GM19372 (cell line): ENCODE results near the gene CPNE7.

ENCODE experiments used
- ATAC-seq: cut with Tn5 transposase; IDR thresholded peaks from one replicate; pipeline ENCODE4 v1.9.1; 2021; ENCODE audit warnings: mild to moderate bottlenecking, low read depth, moderate library complexity; ENCODE audit not compliant: unreplicated experiment

Gene CPNE7

GRCh38 chr16:89599902-89600301, 24.3 kb downstream of the CPNE7 start:
- no peak for ATAC-seq

- ATAC-seq, result no peak
These were observed 24.9 kb downstream of the CPNE7 start for GRCh38 chr16:89600427-89600826.

DNA sequence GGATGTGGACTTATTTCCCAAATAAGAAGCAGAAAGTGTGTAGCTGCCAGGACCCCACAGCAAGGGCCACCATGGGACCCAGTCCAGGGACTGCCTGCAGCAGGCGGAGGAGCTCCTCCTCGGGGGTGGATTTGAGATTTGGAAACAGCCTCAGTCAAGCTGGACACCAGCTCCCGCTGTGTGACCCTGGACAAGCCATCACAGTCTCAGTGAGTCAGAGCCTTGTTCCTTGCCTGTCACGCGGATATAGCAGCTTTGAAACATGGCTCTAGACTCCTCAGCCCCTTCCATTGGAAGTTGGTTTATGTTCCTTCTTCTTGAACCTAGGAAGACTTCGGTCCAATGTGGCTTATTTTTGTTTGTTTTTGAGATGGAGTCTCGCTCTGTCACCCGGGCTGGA, 25.4 kb downstream of the CPNE7 start:
- ATAC-seq, result no peak

- no peak for ATAC-seq
These were observed 26.3 kb downstream of the CPNE7 start for GRCh38 chr16:89601906-89602272.

DNA sequence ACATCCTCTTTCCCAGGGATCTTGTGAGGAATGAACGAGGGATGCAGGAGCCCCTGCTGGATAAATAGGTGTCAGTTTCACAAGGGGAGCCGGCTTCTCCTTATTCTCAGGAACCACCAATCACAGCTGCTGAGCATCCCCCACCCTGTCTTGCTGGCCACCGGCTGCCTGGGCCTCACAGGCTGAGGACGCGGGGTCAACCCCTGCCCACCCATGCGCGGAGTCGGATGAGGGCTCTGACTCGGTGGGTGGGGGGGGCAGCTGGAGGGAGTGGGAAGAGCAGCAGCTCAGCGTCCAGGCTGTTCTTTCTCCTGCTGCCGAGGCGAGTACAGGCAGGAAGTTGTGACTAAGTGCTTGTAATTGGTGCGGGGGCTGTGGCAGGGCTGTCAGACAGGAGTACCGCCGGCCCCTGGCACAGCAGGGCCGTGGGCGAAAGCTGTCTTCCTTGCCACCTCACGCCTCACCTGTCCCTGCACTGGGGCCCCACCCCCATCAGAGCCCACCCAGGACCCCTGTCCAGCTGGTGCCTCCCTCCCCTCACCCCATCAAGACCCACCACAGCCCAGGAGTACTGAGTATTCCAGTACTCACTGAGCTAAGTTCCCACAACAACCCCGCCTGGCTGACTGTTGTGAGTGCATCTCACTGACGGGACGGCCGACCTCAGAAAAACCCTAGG, 26.9 kb downstream of the CPNE7 start:
- no peak for ATAC-seq

DNA sequence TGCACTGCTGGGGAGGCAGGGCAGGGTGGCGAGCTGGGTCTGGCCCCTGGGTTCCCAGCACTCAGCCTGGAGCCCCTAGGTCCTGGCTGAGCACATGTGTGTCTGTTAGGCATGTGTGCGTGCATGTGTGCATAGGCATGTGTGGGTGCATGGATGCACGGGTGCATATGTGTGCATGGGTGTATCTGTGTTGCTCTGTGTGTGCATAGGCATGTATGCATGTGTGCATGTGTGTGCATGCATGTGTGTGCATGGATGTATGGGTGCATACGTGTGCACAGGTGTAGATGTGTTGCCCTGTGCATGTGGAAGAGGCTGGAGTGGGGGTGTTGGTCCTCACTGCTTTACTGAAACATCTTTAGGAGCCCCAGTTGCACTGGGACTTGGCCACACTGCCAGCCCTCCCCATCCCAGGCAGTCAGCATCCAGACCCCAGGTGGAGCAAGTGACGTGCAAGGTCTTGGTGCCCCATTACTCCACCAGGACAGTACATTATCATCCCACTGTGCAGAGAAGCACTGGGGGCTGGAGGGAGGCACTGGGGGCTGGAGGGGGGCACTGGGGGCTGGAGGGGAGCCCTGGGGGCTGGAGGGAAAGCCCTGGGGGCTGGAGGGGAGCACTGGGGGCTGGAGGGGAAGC, 27.5 kb downstream of the CPNE7 start:
- ATAC-seq, result no peak

GRCh38 chr16:89604764-89605163, 29.2 kb downstream of the CPNE7 start:
- ATAC-seq, result no peak

- no peak for ATAC-seq
These were observed 29.8 kb downstream of the CPNE7 start for GRCh38 chr16:89605186-89605970.

GRCh38 chr16:89606006-89606405, 30.4 kb downstream of the CPNE7 start:
- ATAC-seq, result no peak

DNA sequence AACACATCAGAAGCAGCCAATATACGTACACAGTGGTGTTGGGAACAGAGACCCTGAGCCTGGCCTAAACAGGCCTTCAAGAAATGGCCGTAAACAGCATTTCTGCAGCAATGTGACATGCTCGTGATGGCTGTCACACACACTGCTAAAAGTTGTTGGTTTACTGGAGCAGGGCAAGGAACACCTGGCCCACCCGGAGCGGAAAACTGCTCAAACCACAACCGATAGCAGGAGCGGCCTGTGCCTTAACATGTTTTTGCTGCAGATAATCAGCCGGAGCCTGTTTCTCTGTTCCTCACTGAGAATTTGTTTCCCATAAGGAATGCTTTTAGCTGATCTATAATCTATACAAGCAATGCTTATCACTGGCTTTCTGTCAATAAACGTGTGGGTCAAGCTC, 31.9 kb downstream of the CPNE7 start:
- ATAC-seq, result no peak

- no peak for ATAC-seq
These were observed 32.6 kb downstream of the CPNE7 start for GRCh38 chr16:89607937-89608740.

DNA sequence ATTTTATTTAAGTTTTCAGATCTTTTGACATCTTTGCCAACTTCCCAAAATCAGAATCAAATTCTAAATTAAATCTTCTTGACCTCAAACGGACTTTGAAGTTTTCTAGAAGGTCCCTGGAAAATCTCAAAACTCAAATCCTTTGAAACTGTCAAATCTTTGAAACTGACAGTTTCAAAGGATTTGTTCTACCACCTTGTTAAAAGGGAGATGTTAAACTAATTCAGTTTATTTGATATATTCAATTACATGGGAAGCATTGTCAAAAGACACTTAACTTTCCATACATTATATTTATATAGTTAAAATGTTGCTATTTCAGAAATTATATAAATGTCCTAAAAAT, 34.5 kb downstream of the CPNE7 start:
- ATAC-seq, result no peak

DNA sequence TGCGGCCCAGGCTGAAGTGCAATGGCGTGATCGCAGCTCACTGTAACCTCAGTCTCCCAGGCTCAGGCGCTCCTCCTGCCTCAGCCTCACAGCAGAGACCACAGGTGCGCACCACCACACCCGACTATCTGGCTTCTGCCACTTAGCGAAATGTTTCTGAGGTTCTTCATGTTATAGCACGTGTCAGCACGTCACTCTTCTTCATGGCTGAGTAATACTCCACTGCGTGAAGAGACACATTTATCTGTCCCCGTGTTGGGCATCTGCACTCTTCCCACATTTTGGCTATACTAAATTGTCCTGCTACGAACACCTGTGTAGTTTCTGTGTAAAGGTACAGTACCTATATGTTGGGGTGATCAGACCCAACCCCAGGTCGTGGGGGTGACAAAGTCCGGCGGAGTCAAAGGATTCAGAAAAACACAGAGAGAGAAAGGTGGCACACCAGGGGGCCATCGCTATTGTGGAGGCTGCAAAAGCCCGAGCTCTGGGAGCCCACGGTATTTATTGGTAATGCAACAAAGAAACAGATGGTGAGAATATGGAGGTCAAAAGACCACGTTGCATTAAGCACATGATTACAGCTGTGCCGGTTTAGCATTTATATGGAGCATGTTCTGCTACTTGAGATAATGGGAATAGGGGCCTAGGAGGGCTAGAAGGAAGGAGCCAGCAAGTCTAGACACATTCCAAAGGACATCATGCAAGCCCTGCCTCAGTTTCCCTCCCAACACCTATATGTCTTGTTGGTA, 37.0 kb downstream of the CPNE7 start:
- ATAC-seq, result no peak

- no peak for ATAC-seq
These were observed 37.8 kb downstream of the CPNE7 start, which contains the start of gene DPEP1 for GRCh38 chr16:89613231-89613953. Gene DPEP1 (plus strand): TSS chr16:89613642. CDS start chr16:89630411, 16,769 bp downstream.

- no peak for ATAC-seq
These were observed 38.4 kb downstream of the CPNE7 start for GRCh38 chr16:89613954-89614459.

GRCh38 chr16:89615176-89615575, 39.6 kb downstream of the CPNE7 start:
- ATAC-seq, result no peak

- ATAC-seq, result no peak
These were observed 40.1 kb downstream of the CPNE7 start for GRCh38 chr16:89615596-89616090.

GRCh38 chr16:89616623-89617022, 41.1 kb downstream of the CPNE7 start:
- no peak for ATAC-seq

DNA sequence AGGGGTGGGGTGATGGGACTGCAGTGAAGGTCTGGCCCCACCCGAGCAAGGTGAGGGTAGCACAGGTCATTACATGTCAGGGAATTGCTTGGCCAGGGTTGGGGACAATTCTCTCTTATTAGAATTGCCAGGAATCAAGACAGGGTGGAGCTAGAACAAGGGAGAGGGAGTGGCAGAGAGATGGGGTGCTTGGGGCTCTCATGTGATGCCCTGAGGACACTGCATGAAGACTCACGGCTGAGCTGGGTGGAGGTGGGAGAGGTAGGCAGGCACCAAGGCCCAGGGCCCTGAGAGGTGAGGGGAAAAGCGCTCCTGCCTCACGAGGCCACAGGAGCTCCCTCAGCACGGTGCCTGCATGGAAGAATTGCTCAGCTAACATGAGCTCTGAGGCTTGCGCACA, 41.5 kb downstream of the CPNE7 start:
- no peak for ATAC-seq
